WERI-Rb-1 (cell line): ENCODE data around the gene TMED9.
A peak's percentile ranks its signal among the peaks of the same experiment; 100 is the strongest.

Source experiments
- DNase-seq: peaks from one replicate; pipeline ENCODE4 v3.0.0-alpha.2; 2020
- H3K27ac ChIP-seq: fragments of 250-450 bp; sonication (Bioruptor Pico); 2 replicates; pipeline ENCODE4 v1.5.1; 2020; ENCODE audit warnings: mild to moderate bottlenecking, moderate library complexity
- H3K27me3 ChIP-seq: fragments of 250-450 bp; sonication (Bioruptor Pico); 2 replicates; pipeline ENCODE4 v1.5.1; 2021; ENCODE audit warnings: mild to moderate bottlenecking, low read depth, moderate library complexity; ENCODE audit not compliant: insufficient read depth, severe bottlenecking
- H3K36me3 ChIP-seq: fragments of 250-450 bp; sonication (Bioruptor Pico); 2 replicates; pipeline ENCODE4 v1.5.1; 2020; ENCODE audit warnings: mild to moderate bottlenecking, moderate library complexity
- H3K4me3 ChIP-seq: 2 replicates; pipeline ENCODE4 v1.5.1; 2011; ENCODE audit warnings: low read depth, mild to moderate bottlenecking, control low read depth, low read length
- H3K9me3 ChIP-seq: fragments of 250-450 bp; sonication (Bioruptor Pico); 2 replicates; pipeline ENCODE4 v1.5.1; 2021; ENCODE audit warnings: mild to moderate bottlenecking, moderate library complexity; ENCODE audit not compliant: severe bottlenecking
- CTCF ChIP-seq: IDR thresholded peaks from 2 replicates; pipeline ENCODE4 v1.5.1; 2011; ENCODE audit warnings: low read depth, mild to moderate bottlenecking, control low read depth, inconsistent platforms, low read length

Gene TMED9

GRCh38 chr5:177590406-177590805, 1.6 kb upstream of the TMED9 start:
- Histone ChIP-seq H3K27me3 (no peaks in the 10 kb centered on the region), H3K36me3 (peaks cover 17% of the 10 kb centered on the region), H3K4me3 (no peak overlapping the region), H3K27ac (no peak overlapping the region), H3K9me3 (no peaks in the 10 kb centered on the region)
- TF ChIP-seq CTCF = no peak
- no peak for DNase-seq

- Histone ChIP-seq H3K9me3 (no peaks in the 10 kb centered on the region), H3K36me3 (peaks cover 17% of the 10 kb centered on the region), H3K4me3 (peak overlapping the region; percentile 73), H3K27me3 (no peaks in the 10 kb centered on the region), H3K27ac (peak overlapping the region; percentile 69; the same call in 1 of the 2 replicates)
- no peak for TF ChIP-seq CTCF
- DNase-seq = no peak
These were observed 353 bp upstream of the TMED9 start for GRCh38 chr5:177591690-177592009.

GRCh38 chr5:177592905-177593304, 902 bp downstream of the TMED9 start:
- Histone ChIP-seq H3K27ac (no peak overlapping the region), H3K9me3 (no peaks in the 10 kb centered on the region), H3K4me3 (peak overlapping the region; percentile 73), H3K36me3 (peaks cover 17% of the 10 kb centered on the region), H3K27me3 (no peaks in the 10 kb centered on the region)
- no peak for TF ChIP-seq CTCF
- DNase-seq = no peak

GRCh38 chr5:177593511-177593910, 1.5 kb downstream of the TMED9 start:
- Histone ChIP-seq H3K9me3 (no peaks in the 10 kb centered on the region), H3K36me3 (peaks cover 17% of the 10 kb centered on the region), H3K27ac (no peak overlapping the region), H3K4me3 (no peak overlapping the region), H3K27me3 (no peaks in the 10 kb centered on the region)
- TF ChIP-seq CTCF = no peak
- no peak for DNase-seq

GRCh38 chr5:177594071-177594470, 2.1 kb downstream of the TMED9 start:
- Histone ChIP-seq H3K27ac (no peak overlapping the region), H3K4me3 (no peak overlapping the region), H3K36me3 (peaks cover 17% of the 10 kb centered on the region), H3K27me3 (no peaks in the 10 kb centered on the region), H3K9me3 (no peaks in the 10 kb centered on the region)
- DNase-seq = no peak
- TF ChIP-seq CTCF = no peak

- DNase-seq = no peak
- H3K27ac ChIP-seq = no peak overlapping the region
- H3K36me3 ChIP-seq = peaks cover 17% of the 10 kb centered on the region
- H3K4me3 ChIP-seq = no peak overlapping the region
- TF ChIP-seq CTCF = no peak
- no peaks in the 10 kb centered on the region for H3K9me3 ChIP-seq
- H3K27me3 ChIP-seq = no peaks in the 10 kb centered on the region
These were observed 3.1 kb downstream of the TMED9 start for GRCh38 chr5:177595026-177595585.
